ENCODE results near the gene RFWD3. TPM values are rescaled to one million over a fixed set of nuclear protein-coding genes. Genes with fewer than 3 reads are reported as not detected.

The RFWD3 gene
- total and polyA plus RNA-seq, 12 donors, result 1.8 to 10.2 (median 5.6) TPM

DNA sequence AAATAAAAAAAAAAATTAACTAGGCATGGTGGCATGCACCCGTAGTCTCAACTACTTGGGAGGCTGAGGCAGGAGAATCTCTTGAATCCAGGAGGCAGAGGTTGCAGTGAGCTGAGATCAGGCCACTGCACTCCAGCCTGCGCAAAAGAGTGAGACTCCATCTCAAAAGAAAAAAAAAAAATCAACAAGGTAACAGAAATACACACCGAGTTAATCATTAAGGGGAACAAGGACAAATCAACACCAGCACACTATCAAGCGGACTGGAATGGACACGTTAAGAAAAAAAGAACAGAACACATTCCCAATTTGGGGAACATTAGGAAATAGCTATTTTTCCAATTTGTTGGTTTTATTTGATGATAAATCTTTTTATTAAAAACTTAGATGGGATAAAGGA lies 31.4 kb downstream of the RFWD3 start:
- no peak overlapping the region for H3K27ac ChIP-seq
- H3K4me3 ChIP-seq, result no peak overlapping the region
- H3K36me3 ChIP-seq, result peaks cover 0 to 100% (median 33%) of the 10 kb centered on the region in 9 donors
- DNase-seq (no peak), ATAC-seq (no peak)
- intact Hi-C loops (cut with DNase I), result no loop called here
- TF ChIP-seq, protein P1, sequence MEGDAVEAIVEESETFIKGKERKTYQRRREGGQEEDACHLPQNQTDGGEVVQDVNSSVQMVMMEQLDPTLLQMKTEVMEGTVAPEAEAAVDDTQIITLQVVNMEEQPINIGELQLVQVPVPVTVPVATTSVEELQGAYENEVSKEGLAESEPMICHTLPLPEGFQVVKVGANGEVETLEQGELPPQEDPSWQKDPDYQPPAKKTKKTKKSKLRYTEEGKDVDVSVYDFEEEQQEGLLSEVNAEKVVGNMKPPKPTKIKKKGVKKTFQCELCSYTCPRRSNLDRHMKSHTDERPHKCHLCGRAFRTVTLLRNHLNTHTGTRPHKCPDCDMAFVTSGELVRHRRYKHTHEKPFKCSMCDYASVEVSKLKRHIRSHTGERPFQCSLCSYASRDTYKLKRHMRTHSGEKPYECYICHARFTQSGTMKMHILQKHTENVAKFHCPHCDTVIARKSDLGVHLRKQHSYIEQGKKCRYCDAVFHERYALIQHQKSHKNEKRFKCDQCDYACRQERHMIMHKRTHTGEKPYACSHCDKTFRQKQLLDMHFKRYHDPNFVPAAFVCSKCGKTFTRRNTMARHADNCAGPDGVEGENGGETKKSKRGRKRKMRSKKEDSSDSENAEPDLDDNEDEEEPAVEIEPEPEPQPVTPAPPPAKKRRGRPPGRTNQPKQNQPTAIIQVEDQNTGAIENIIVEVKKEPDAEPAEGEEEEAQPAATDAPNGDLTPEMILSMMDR (IDR thresholded peaks at IDR 0.05), result no peak
- no peaks in the 10 kb centered on the region for H3K9me3 ChIP-seq
- WGBS, 2 donors, result 76 to 78% methylated on average over 5 of the region's 5 CpGs
- H3K4me1 ChIP-seq, result no peaks in the 10 kb centered on the region
- no peaks in the 10 kb centered on the region for H3K27me3 ChIP-seq

DNA sequence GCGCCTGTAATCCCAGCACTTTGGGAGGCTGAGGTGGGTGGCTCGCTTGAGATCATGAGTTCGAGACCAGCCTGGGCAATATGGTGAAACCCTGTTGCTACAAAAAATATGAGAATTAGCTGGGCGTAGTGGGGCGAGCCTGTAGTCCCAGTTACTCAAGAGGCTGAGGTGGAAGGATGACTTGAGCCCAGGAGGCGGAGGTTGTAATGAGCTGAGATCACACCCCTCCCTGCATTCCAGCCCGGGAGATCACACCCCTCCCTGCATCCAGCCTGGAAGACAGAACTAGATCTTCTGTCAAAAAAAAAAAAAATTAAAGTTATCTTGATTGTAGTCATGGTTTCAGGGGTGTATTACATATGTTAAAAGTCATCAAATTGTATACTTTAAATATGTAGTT lies 33.0 kb downstream of the RFWD3 start:
- H3K27me3 ChIP-seq, result no peaks in the 10 kb centered on the region
- no peaks in the 10 kb centered on the region for H3K4me1 ChIP-seq
- H3K9me3 ChIP-seq, result no peaks in the 10 kb centered on the region
- TF ChIP-seq, protein P1 (IDR thresholded peaks at IDR 0.05), result no peak
- H3K36me3 ChIP-seq, result peaks cover 0 to 100% (median 36%) of the 10 kb centered on the region in 9 donors
- 85 to 92% methylated on average over 7 of the region's 7 CpGs for WGBS, 2 donors
- no peak for ATAC-seq
- H3K27ac ChIP-seq, result no peak overlapping the region
- DNase-seq, result no peak
- no peak overlapping the region for H3K4me3 ChIP-seq
- intact Hi-C loops (cut with DNase I), result no loop called here

DNA sequence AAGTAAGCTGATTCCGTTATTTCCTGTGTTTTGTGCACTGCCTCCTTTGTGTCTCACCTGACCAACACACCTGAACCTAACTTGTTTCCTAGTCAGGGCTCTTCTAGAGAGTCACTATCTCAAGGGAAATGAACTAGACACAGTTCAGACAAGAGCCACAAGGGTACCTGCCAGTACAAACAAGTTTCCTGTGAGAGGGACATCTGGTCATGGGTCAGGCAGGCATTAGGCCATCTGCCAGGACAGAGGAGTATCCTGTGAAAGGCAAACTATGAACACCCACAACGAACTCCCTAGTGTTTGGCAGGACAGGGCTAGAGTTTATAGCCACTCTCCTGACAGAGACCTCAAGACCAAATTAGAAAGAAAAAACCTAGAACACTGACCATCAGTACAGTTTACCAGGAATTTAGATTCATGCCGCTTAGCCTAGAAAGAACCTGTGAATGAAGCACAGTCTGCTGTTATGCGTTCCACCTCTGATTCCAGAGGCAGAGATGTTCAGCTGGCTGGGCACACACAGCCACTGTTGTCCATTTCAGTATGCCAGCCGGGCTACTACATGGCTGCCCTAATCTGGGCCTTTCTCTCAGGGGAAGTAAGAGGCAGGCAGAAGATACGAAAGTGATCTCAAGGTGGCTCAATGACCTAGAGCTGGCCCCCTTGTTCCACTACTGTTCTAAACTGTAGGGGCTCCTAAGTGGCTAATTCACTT lies 39.0 kb downstream of the RFWD3 start:
- H3K4me3 ChIP-seq, result no peak overlapping the region
- peaks cover 0 to 20% (median 4%) of the 10 kb centered on the region in 9 donors for H3K4me1 ChIP-seq
- peak in 1 of 2 donors; percentile 20 for DNase-seq
- peak overlapping the region in 2 of 10 donors; percentile 24 to 35 for H3K27ac ChIP-seq
- 65 to 76% methylated on average over 6 of the region's 6 CpGs for WGBS, 2 donors
- H3K9me3 ChIP-seq, result no peaks in the 10 kb centered on the region
- ATAC-seq, result peak in 6 of 8 donors; percentile 20 to 42 (median 34)
- H3K36me3 ChIP-seq, result peaks cover 0 to 100% (median 29%) of the 10 kb centered on the region in 9 donors
- TF ChIP-seq, protein P1 (IDR thresholded peaks at IDR 0.05), result no peak
- intact Hi-C loops (cut with DNase I), result loop anchor here in 6 of 10 donors (5.0 to 10.0 kb wide), 3 partner anchors 143 to 153 kb away; no protein-coding TSS in a partner anchor
- H3K27me3 ChIP-seq, result no peaks in the 10 kb centered on the region

DNA sequence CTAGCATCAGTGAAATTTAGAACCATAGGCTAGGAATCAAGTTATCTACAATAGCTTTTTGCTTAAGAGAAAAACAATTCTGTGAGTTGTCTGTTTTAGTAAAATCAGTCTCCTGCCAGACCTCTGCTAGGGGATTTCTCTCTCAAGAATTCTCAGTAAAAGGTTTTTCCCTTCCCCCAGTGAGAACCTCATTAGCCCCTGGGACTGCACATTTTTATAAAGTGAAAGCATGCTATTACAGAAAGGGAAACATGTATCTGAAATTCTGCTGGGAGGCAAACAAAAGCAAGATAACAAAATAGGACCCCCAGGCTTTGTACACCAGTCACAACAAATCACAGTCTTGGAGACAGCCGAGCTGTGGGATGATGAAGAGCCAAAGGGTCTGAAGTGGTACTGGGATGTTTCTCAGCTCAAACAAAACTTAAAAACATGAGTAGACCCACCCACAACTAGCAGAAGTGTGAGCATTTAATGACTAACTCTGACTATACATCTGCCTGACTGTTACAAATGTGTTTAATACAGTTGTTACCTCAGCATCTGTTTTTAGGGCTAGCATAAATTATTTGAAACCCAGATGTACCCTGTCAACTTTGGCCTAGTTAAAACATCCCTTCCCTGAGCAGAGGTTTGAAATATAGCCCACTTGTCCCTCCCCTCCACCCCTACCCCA lies 39.8 kb downstream of the RFWD3 start:
- Histone ChIP-seq H3K4me1 (peaks cover 0 to 20% (median 4%) of the 10 kb centered on the region in 9 donors), H3K4me3 (no peak overlapping the region), H3K27ac (peak overlapping the region in 2 of 10 donors; percentile 24 to 35), H3K9me3 (no peaks in the 10 kb centered on the region), H3K36me3 (peaks cover 0 to 100% (median 22%) of the 10 kb centered on the region in 9 donors), H3K27me3 (no peaks in the 10 kb centered on the region)
- 0% methylated on average over 1 of the region's 1 CpG for WGBS, 2 donors
- ATAC-seq (peak in 2 of 8 donors; percentile 24 to 27), DNase-seq (no peak)
- intact Hi-C loops (cut with DNase I), result loop anchor here in 6 of 10 donors (5.0 to 10.0 kb wide), 3 partner anchors 142 to 152 kb away; no protein-coding TSS in a partner anchor
- TF ChIP-seq, protein P1 (IDR thresholded peaks at IDR 0.05), result no peak

All from heart right ventricle (tissue), 16 donors.